ENCODE measurements around the gene BAIAP2.

The BAIAP2 gene

GRCh38 chr17:81039854-81040758 lies 5.2 kb downstream of the BAIAP2 start:
- no peak for DNase-seq

GRCh38 chr17:81040791-81041337 lies 5.9 kb downstream of the BAIAP2 start:
- DNase-seq, result no peak

- DNase-seq, result no peak
Observed at GRCh38 chr17:81042606-81043005, 7.7 kb downstream of the BAIAP2 start.

GRCh38 chr17:81043319-81043724 lies 8.4 kb downstream of the BAIAP2 start:
- no peak for DNase-seq

- DNase-seq, result no peak
Observed at GRCh38 chr17:81043725-81044427, 8.9 kb downstream of the BAIAP2 start.

GRCh38 chr17:81044428-81044763 lies 9.4 kb downstream of the BAIAP2 start:
- no peak for DNase-seq

- DNase-seq, result no peak
Observed at GRCh38 chr17:81044764-81045589, 10.0 kb downstream of the BAIAP2 start.

GRCh38 chr17:81045590-81046095 lies 10.7 kb downstream of the BAIAP2 start:
- DNase-seq, result no peak

GRCh38 chr17:81046132-81046769 lies 11.3 kb downstream of the BAIAP2 start:
- DNase-seq, result no peak

GRCh38 chr17:81046770-81047359 lies 11.9 kb downstream of the BAIAP2 start:
- no peak for DNase-seq

- no peak for DNase-seq
Observed at GRCh38 chr17:81048827-81049371, 13.9 kb downstream of the BAIAP2 start.

- no peak for DNase-seq
Observed at GRCh38 chr17:81049372-81049911, 14.5 kb downstream of the BAIAP2 start.

- no peak for DNase-seq
Observed at GRCh38 chr17:81049973-81050551, 15.1 kb downstream of the BAIAP2 start.

- DNase-seq, result no peak
Observed at GRCh38 chr17:81050645-81051625, 16.0 kb downstream of the BAIAP2 start.

GRCh38 chr17:81052199-81052997 lies 17.4 kb downstream of the BAIAP2 start:
- peak; percentile 40 for DNase-seq

- DNase-seq, result peak; percentile 67
Observed at GRCh38 chr17:81053041-81053970, 18.4 kb downstream of the BAIAP2 start.

GRCh38 chr17:81054308-81054707 lies 19.4 kb downstream of the BAIAP2 start:
- no peak for DNase-seq

Data from NCI-H2107 (cell line).